MM.1S (cell line): ENCODE results near the gene FBLN1.

ENCODE experiments used
- DNase-seq: peaks from one replicate; pipeline ENCODE4 v3.0.0-alpha.2; 2015
- H2AFZ ChIP-seq: fragments of 300-600 bp; sonication (generic); 2 replicates; pipeline ENCODE4 v1.6.0; 2016; ENCODE audit warnings: antibody characterized with exemption, low read length
- H3F3A ChIP-seq: fragments of 300-600 bp; sonication (generic); 2 replicates; pipeline ENCODE4 v1.6.1; 2016; ENCODE audit warnings: mild to moderate bottlenecking, antibody characterized with exemption, low read length, moderate library complexity, mixed read lengths; ENCODE audit not compliant: insufficient read depth
- H3K27ac ChIP-seq: fragments of 300-600 bp; sonication (generic); 2 replicates; pipeline ENCODE4 v1.5.1; 2016; ENCODE audit warnings: mild to moderate bottlenecking, low read length
- H3K27me3 ChIP-seq: fragments of 300-600 bp; sonication (generic); replicated peaks from 2 replicates; pipeline ENCODE4 v1.6.0; 2016; ENCODE audit warnings: low read length; ENCODE audit not compliant: insufficient read depth
- H3K36me3 ChIP-seq: fragments of 300-600 bp; sonication (generic); replicated peaks from 2 replicates; pipeline ENCODE4 v1.6.1; 2016; ENCODE audit warnings: mild to moderate bottlenecking, low read length, mixed read lengths; ENCODE audit not compliant: insufficient read depth
- H3K4me1 ChIP-seq: fragments of 300-600 bp; sonication (generic); 2 replicates; pipeline ENCODE4 v1.6.1; 2016; ENCODE audit warnings: low read length, mixed read lengths
- H3K4me2 ChIP-seq: fragments of 300-600 bp; sonication (generic); 2 replicates; pipeline ENCODE4 v1.6.0; 2016; ENCODE audit warnings: low read depth, low read length
- H3K4me3 ChIP-seq: fragments of 300-600 bp; sonication (generic); 2 replicates; pipeline ENCODE4 v1.5.1; 2016; ENCODE audit warnings: low read length, mixed read lengths
- H3K79me2 ChIP-seq: fragments of 300-600 bp; sonication (generic); 2 replicates; pipeline ENCODE4 v1.6.1; 2016; ENCODE audit warnings: mixed run types, low read length, mixed read lengths
- H3K9ac ChIP-seq: fragments of 300-600 bp; sonication (generic); 2 replicates; pipeline ENCODE4 v1.6.1; 2016; ENCODE audit warnings: low read length, mixed read lengths
- H3K9me2 ChIP-seq: fragments of 300-600 bp; sonication (generic); replicated peaks from 2 replicates; pipeline ENCODE4 v1.6.1; 2016; ENCODE audit warnings: mild to moderate bottlenecking, low read length, mixed read lengths; ENCODE audit not compliant: insufficient read depth
- H3K9me3 ChIP-seq: fragments of 300-600 bp; sonication (generic); replicated peaks from 2 replicates; pipeline ENCODE4 v1.6.1; 2016; ENCODE audit warnings: mild to moderate bottlenecking, low read length, mixed read lengths; ENCODE audit not compliant: insufficient read depth
- H4K20me1 ChIP-seq: fragments of 300-600 bp; sonication (generic); 2 replicates; pipeline ENCODE4 v1.6.1; 2016; ENCODE audit warnings: mild to moderate bottlenecking, low read length, moderate library complexity, mixed read lengths; ENCODE audit not compliant: insufficient read depth
- EZH2 ChIP-seq: fragments of 300-600 bp; sonication (generic); optimal IDR thresholded peaks from 2 replicates; pipeline ENCODE3; 2017; ENCODE audit warnings: low read depth, mild to moderate bottlenecking, antibody characterized with exemption, low read length, mixed read lengths
- EZH2phosphoT487 ChIP-seq: fragments of 300-600 bp; sonication (generic); IDR thresholded peaks from 2 replicates; pipeline ENCODE4 v1.6.1; 2018; ENCODE audit warnings: antibody characterized with exemption, low read length
- TF ChIP-seq, protein P1 (sequence below): fragments of 300-600 bp; sonication (generic); IDR thresholded peaks from 2 replicates; pipeline ENCODE4 v1.5.1; 2016; ENCODE audit warnings: antibody characterized with exemption, low read length, mixed read lengths

FBLN1 gene

DNA sequence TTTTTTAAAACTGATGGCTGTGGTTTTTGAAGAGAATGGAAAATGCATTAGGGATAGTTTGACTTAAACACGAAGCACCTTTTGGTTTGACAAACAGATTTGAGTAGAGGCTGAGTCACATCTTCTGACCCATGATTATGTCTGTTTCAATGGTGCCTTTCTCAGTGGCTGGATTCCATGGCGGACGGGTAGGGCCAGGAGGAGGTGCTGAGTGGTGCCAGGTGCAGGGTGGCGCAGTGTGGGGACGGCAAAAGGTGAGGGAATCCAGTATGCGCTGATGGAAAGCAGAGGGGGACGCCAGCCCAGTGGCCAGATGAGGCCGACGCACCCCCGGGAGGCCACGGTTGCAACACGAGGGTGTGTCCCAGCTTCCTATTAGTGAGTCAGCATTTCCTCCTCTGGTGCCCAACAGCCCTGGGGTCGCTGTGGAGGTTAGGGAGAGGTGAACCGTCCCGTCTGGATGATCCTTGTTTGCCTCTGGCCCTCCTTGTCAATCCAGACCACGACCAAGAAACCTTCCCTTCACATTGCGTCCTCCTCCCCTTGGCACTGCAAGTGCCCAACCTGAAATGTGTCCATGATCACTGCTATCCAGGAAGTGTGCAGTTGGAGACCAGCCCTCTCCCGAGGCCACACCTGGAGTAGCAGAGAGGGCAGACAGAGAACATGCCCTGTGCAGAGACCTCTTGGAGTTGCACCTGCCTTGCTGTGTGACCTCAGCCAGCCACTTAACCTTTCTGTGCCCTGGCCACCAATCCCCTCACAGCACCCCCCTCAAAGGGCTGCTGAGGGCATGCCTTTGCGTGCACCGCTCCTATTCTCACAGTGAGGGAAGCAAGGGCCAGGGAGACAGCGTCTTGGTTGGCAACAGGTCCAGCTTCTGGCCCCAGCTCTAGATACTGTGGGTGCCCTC is 136.4 kb downstream of the FBLN1 start:
- peaks cover 97% of the 10 kb centered on the region for H3K27me3 ChIP-seq
- H3K4me1 ChIP-seq: no peaks in the 10 kb centered on the region
- no peak overlapping the region for H3K4me3 ChIP-seq
- no peak overlapping the region for H3K9ac ChIP-seq
- DNase-seq: no peak
- no peaks in the 10 kb centered on the region for H3K9me3 ChIP-seq
- H4K20me1 ChIP-seq: no peaks in the 10 kb centered on the region
- H3F3A ChIP-seq: no peaks in the 10 kb centered on the region
- H3K9me2 ChIP-seq: no peaks in the 10 kb centered on the region
- no peak overlapping the region for H2AFZ ChIP-seq
- H3K4me2 ChIP-seq: no peak overlapping the region
- TF ChIP-seq EZH2 (no peak), EZH2phosphoT487 (no peak)
- TF ChIP-seq, protein P1, sequence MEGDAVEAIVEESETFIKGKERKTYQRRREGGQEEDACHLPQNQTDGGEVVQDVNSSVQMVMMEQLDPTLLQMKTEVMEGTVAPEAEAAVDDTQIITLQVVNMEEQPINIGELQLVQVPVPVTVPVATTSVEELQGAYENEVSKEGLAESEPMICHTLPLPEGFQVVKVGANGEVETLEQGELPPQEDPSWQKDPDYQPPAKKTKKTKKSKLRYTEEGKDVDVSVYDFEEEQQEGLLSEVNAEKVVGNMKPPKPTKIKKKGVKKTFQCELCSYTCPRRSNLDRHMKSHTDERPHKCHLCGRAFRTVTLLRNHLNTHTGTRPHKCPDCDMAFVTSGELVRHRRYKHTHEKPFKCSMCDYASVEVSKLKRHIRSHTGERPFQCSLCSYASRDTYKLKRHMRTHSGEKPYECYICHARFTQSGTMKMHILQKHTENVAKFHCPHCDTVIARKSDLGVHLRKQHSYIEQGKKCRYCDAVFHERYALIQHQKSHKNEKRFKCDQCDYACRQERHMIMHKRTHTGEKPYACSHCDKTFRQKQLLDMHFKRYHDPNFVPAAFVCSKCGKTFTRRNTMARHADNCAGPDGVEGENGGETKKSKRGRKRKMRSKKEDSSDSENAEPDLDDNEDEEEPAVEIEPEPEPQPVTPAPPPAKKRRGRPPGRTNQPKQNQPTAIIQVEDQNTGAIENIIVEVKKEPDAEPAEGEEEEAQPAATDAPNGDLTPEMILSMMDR: no peak
- no peaks in the 10 kb centered on the region for H3K36me3 ChIP-seq
- no peak overlapping the region for H3K27ac ChIP-seq
- H3K79me2 ChIP-seq: no peaks in the 10 kb centered on the region

DNA sequence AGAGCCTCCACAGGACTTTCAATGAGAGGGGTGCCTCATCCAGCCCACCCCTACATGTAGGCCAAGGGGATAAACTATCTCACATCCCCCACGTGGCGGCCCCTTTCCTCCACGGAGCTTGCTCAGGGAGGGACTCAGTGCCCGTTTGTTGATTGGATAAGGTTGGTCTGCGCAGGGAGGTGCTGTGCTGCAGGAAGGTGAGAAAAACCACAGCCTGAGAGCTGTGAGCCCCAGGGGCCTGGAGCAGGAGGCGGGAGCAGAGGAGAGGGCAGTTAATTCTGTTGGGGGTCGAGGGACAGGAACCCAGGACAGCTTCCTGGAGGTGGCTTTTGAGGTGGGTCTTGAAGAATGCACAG is 137.0 kb downstream of the FBLN1 start:
- Histone ChIP-seq H3K36me3 (no peaks in the 10 kb centered on the region), H3K4me3 (no peak overlapping the region), H3K79me2 (no peaks in the 10 kb centered on the region), H3K4me1 (no peaks in the 10 kb centered on the region), H3K9me2 (no peaks in the 10 kb centered on the region), H3K9me3 (no peaks in the 10 kb centered on the region), H3K9ac (no peak overlapping the region), H3K27me3 (peaks cover 97% of the 10 kb centered on the region), H3F3A (no peaks in the 10 kb centered on the region), H3K4me2 (no peak overlapping the region), H2AFZ (no peak overlapping the region), H4K20me1 (no peaks in the 10 kb centered on the region), H3K27ac (no peak overlapping the region)
- DNase-seq: no peak
- no peak for TF ChIP-seq EZH2phosphoT487
- no peak for TF ChIP-seq EZH2
- TF ChIP-seq, protein P1: no peak

DNA sequence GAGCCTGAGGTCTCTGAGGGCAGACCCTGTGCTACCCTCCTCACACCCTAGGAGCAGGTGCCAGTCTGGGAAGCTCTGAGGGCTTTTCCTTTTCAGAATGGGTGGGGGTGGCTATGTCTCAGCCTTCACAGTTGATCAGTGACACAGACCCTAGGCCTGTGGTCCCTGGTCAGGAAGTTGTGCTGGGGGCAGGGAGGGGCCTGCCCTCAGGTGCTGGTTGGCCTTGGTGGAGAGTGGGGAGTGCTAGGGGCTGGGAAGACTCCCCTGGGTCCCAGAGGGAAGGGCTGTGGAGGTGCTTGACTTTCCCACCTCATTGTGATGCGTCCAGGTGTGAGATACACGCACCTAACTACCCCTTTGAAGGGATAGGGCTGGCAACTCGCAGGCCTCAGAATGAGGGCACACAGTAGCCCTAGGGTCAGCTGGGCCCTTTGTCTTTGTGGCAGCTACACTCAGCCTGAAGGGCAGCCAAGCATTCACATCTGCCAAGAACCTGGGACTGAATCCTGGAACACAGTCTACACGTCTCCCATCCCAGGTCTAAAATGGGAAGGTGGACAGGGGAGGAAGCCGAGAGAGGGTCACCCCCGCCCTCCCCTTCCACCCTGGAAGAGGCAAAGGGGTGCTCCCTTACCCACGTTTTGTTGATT is 137.7 kb downstream of the FBLN1 start:
- Histone ChIP-seq H4K20me1 (no peaks in the 10 kb centered on the region), H3K9me2 (no peaks in the 10 kb centered on the region), H3K27me3 (peaks cover 97% of the 10 kb centered on the region), H3K36me3 (no peaks in the 10 kb centered on the region), H3K79me2 (no peaks in the 10 kb centered on the region), H3K9ac (no peak overlapping the region), H3K4me3 (no peak overlapping the region), H3K4me2 (no peak overlapping the region), H3K9me3 (no peaks in the 10 kb centered on the region), H3K4me1 (no peaks in the 10 kb centered on the region), H3F3A (no peaks in the 10 kb centered on the region), H3K27ac (no peak overlapping the region), H2AFZ (no peak overlapping the region)
- no peak for DNase-seq
- TF ChIP-seq, protein P1: no peak
- TF ChIP-seq EZH2phosphoT487: no peak
- no peak for TF ChIP-seq EZH2
